Measurements from ENCODE around the gene MUS81.
"Not testable (repeated sequence)": the region's sequence is repeated elsewhere in the genome, so short reads cannot be mapped to it uniquely, and the experiment has no call there.

MUS81 gene

DNA sequence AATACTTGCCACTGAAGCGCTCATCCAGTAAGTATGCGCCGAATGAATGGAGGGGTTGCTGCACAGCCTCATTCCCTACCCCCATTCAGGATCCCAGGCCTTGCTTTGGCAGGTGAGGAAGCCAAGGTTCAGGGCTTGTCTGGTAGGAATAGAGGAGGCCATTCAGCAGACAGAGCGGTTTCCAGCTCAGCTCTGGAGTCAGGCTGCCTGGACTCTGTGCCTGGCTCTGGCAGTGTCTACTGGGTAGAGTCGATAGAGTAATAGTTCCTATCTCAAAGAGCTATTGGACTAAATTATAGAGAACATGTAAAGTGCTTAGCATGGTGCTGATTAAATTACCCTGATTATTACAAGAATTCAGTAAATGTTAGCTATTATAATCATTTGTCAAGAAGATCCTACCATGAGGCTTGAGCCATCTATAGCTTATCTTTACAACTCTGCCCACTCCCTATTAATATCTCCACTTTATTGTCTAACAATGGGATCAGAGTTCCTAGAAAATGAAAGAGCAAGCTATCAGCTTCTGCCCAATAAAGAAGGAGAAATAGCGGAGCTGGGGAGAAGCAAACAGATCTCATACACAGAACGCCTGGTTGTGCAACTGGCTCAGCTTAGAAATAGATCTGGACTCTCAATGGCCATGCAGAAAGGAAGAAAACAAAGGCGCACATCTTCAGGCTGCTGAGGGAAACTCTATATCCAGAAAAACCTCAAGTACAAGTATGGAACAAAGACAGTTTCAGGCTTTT lies 33.1 kb upstream of the MUS81 start:
- Histone ChIP-seq H3K4me1 (ENCODE audit: control insufficient read depth, insufficient read depth, low read length) (no peaks in the 10 kb centered on the region), H3K36me3 (ENCODE audit: control insufficient read depth, insufficient read depth, low read length, severe bottlenecking) (no peaks in the 10 kb centered on the region), H3K27me3 (replicated peaks; ENCODE audit: control insufficient read depth, insufficient read depth, low read length) (peaks cover 2% of the 10 kb centered on the region), H3K4me3 (ENCODE audit: low read length) (no peak overlapping the region), H3K9ac (ENCODE audit: low read length) (no peak overlapping the region), H3K9me3 (ENCODE audit: control insufficient read depth, low read length) (no peaks in the 10 kb centered on the region)
- DNase-seq (ENCODE audit: low read depth), result no peak

DNA sequence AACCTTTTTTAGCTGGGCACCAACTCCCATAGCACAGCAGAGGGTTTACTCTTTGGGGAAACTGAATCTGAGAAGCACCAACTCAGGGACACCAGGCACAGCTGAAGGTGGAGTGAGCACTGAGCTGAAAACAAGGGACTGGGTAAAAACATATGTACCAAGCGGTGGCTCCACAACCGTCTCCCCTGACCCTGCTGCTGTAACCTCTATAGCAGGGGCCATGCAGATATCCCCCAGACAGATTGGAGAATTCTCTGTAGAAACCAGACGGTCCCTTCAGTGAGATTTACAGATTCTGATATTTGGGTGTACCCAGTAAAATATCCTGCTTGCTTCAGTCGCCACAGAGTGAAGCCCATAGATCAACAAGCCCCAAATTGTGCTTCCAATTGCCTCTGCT lies 30.8 kb upstream of the MUS81 start:
- Histone ChIP-seq H3K36me3 (ENCODE audit: control insufficient read depth, insufficient read depth, low read length, severe bottlenecking) (no peaks in the 10 kb centered on the region), H3K4me3 (ENCODE audit: low read length) (no peak overlapping the region), H3K9ac (ENCODE audit: low read length) (no peak overlapping the region), H3K9me3 (ENCODE audit: control insufficient read depth, low read length) (no peaks in the 10 kb centered on the region), H3K27me3 (replicated peaks; ENCODE audit: control insufficient read depth, insufficient read depth, low read length) (peaks cover 2% of the 10 kb centered on the region), H3K4me1 (ENCODE audit: control insufficient read depth, insufficient read depth, low read length) (peaks cover 7% of the 10 kb centered on the region)
- no peak for DNase-seq (ENCODE audit: low read depth)

GRCh38 chr11:65832231-65832630 lies 28.0 kb upstream of the MUS81 start:
- not testable (repeated sequence) for DNase-seq (ENCODE audit: low read depth); H3K36me3 ChIP-seq (ENCODE audit: control insufficient read depth, insufficient read depth, low read length, severe bottlenecking); H3K27me3 ChIP-seq (replicated peaks; ENCODE audit: control insufficient read depth, insufficient read depth, low read length); H3K9me3 ChIP-seq (ENCODE audit: control insufficient read depth, low read length); H3K4me3 ChIP-seq (ENCODE audit: low read length); H3K4me1 ChIP-seq (ENCODE audit: control insufficient read depth, insufficient read depth, low read length); H3K9ac ChIP-seq (ENCODE audit: low read length)

DNA sequence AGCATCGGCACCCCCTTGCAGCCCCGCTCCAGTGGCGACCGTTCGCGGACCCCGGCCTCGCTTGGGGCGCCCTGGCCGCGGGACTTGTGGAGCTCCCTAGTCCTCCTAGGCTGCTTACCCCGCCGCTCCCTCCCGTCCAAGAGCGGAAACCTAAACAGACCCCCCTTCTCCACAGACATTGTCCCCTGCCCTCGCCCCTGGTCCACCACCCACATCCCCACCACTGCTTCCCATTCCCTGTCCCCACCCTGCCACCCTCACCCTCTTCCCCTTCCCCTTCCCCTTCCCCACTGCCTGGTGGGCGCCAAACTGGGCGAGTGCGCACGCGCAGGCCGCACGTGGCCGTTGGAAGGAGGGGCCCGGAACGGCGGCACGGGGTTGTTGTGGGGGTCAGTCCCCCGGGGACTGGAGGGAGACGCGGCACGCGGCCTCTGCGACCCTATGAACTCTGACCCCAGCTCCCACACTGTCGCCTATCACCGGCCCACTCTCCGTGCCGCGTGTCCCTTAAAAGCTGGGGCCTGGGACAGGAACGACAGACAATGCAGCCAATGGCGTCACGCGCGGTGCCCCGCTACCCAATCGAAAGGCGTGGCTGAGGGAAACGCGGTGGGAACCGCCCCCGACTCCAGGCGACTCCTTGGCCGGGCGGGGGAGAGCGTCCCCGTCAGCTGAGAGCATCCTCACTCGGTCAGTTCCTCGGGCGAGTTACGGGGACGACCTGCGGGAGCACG lies 26.8 kb upstream of the MUS81 start, which contains the start of gene SNX32:
Gene SNX32 (plus strand): TSS at position 667 of the 734 bp plus-strand sequence. CDS start 103 bp downstream, outside the sequence.
- Histone ChIP-seq H3K9me3 (ENCODE audit: control insufficient read depth, low read length) (no peaks in the 10 kb centered on the region), H3K27me3 (replicated peaks; ENCODE audit: control insufficient read depth, insufficient read depth, low read length) (peaks cover 2% of the 10 kb centered on the region), H3K4me1 (ENCODE audit: control insufficient read depth, insufficient read depth, low read length) (peaks cover 8% of the 10 kb centered on the region), H3K36me3 (ENCODE audit: control insufficient read depth, insufficient read depth, low read length, severe bottlenecking) (no peaks in the 10 kb centered on the region), H3K4me3 (ENCODE audit: low read length) (peak within 1 kb of the TSS; percentile 86), H3K9ac (ENCODE audit: low read length) (peak within 1 kb of the TSS; percentile 66)
- peak; percentile 98 for DNase-seq (ENCODE audit: low read depth)

DNA sequence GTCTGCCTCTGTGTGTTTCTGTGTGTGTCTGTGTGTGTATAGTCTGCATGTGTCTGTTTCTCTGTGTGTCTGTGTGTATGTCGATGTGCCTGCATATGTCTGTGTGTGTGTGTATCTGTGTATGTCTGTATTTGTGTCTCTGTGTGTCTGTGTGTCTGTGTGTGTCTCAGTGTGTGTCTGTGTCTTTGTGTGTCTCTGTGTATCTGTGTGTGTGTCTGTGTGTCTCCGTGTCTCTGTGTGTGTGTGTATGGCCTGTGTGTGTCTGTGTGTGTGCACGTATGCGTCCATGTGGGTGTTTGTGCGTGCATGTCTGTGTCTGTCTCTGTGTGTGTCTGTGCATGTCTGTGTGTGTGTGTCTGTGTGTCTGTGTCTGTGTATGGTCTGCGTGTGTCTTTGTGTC lies 26.0 kb upstream of the MUS81 start:
- Histone ChIP-seq H3K27me3 (replicated peaks; ENCODE audit: control insufficient read depth, insufficient read depth, low read length) (peaks cover 2% of the 10 kb centered on the region), H3K4me1 (ENCODE audit: control insufficient read depth, insufficient read depth, low read length) (peaks cover 8% of the 10 kb centered on the region), H3K9me3 (ENCODE audit: control insufficient read depth, low read length) (no peaks in the 10 kb centered on the region), H3K9ac (ENCODE audit: low read length) (peak overlapping the region; percentile 66), H3K4me3 (ENCODE audit: low read length) (peak overlapping the region; percentile 86), H3K36me3 (ENCODE audit: control insufficient read depth, insufficient read depth, low read length, severe bottlenecking) (no peaks in the 10 kb centered on the region)
- DNase-seq (ENCODE audit: low read depth), result no peak

DNA sequence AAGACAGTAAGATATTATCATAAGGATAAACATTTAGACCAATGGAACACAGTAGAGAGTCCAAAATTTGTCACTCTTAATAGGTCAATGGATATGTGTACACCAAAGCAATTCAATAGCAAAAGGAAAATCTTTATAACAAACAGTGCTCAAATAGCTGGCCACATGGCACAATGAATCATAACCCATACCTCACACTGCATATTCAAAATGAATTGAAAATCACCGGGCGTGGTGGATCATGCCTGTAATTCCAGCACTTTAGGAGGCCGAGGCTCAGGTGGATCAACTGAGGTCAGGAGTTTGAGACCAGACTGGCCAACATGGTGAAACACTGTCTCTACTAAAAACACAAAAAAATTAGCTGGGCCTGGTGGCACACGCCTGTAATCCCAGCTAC lies 18.1 kb upstream of the MUS81 start:
- no peaks in the 10 kb centered on the region for H3K4me1 ChIP-seq (ENCODE audit: control insufficient read depth, insufficient read depth, low read length)
- H3K9me3 ChIP-seq (ENCODE audit: control insufficient read depth, low read length), result no peaks in the 10 kb centered on the region
- H3K36me3 ChIP-seq (ENCODE audit: control insufficient read depth, insufficient read depth, low read length, severe bottlenecking), result no peaks in the 10 kb centered on the region
- no peak overlapping the region for H3K4me3 ChIP-seq (ENCODE audit: low read length)
- no peak overlapping the region for H3K9ac ChIP-seq (ENCODE audit: low read length)
- no peaks in the 10 kb centered on the region for H3K27me3 ChIP-seq (replicated peaks; ENCODE audit: control insufficient read depth, insufficient read depth, low read length)
- no peak for DNase-seq (ENCODE audit: low read depth)

DNA sequence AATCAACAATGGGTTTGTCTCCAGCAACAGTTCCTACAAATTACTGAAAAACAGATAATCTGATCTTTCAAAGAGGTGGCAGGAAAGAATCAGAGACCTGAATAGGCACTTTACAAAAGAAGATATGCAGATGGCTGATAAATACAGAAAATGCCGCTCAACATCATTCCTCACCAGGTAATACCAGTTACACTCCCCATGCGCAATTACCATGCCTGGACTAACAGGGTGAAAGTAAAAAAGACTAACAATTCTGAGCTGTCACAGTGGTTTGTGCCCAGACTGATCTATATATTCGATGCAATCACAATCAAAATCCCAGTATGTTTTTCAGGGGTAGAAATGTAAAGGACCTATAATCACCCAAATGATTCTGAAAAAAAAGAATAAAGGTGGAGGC lies 16.4 kb upstream of the MUS81 start:
- no peaks in the 10 kb centered on the region for H3K27me3 ChIP-seq (replicated peaks; ENCODE audit: control insufficient read depth, insufficient read depth, low read length)
- DNase-seq (ENCODE audit: low read depth), result no peak
- no peaks in the 10 kb centered on the region for H3K4me1 ChIP-seq (ENCODE audit: control insufficient read depth, insufficient read depth, low read length)
- no peaks in the 10 kb centered on the region for H3K36me3 ChIP-seq (ENCODE audit: control insufficient read depth, insufficient read depth, low read length, severe bottlenecking)
- no peaks in the 10 kb centered on the region for H3K9me3 ChIP-seq (ENCODE audit: control insufficient read depth, low read length)
- no peak overlapping the region for H3K9ac ChIP-seq (ENCODE audit: low read length)
- no peak overlapping the region for H3K4me3 ChIP-seq (ENCODE audit: low read length)

GRCh38 chr11:65844231-65844872 lies 15.9 kb upstream of the MUS81 start:
- H3K27me3 ChIP-seq (replicated peaks; ENCODE audit: control insufficient read depth, insufficient read depth, low read length), result no peaks in the 10 kb centered on the region
- H3K4me1 ChIP-seq (ENCODE audit: control insufficient read depth, insufficient read depth, low read length), result no peaks in the 10 kb centered on the region
- H3K9ac ChIP-seq (ENCODE audit: low read length), result no peak overlapping the region
- H3K9me3 ChIP-seq (ENCODE audit: control insufficient read depth, low read length), result no peaks in the 10 kb centered on the region
- no peaks in the 10 kb centered on the region for H3K36me3 ChIP-seq (ENCODE audit: control insufficient read depth, insufficient read depth, low read length, severe bottlenecking)
- DNase-seq (ENCODE audit: low read depth), result no peak
- H3K4me3 ChIP-seq (ENCODE audit: low read length), result no peak overlapping the region

- Histone ChIP-seq H3K9ac (ENCODE audit: low read length) (no peak overlapping the region), H3K9me3 (ENCODE audit: control insufficient read depth, low read length) (no peaks in the 10 kb centered on the region), H3K4me1 (ENCODE audit: control insufficient read depth, insufficient read depth, low read length) (no peaks in the 10 kb centered on the region), H3K36me3 (ENCODE audit: control insufficient read depth, insufficient read depth, low read length, severe bottlenecking) (peaks cover 18% of the 10 kb centered on the region), H3K4me3 (ENCODE audit: low read length) (no peak overlapping the region), H3K27me3 (replicated peaks; ENCODE audit: control insufficient read depth, insufficient read depth, low read length) (no peaks in the 10 kb centered on the region)
- DNase-seq (ENCODE audit: low read depth), result no peak
Measured at GRCh38 chr11:65847746-65848145, 12.5 kb upstream of the MUS81 start.

DNA sequence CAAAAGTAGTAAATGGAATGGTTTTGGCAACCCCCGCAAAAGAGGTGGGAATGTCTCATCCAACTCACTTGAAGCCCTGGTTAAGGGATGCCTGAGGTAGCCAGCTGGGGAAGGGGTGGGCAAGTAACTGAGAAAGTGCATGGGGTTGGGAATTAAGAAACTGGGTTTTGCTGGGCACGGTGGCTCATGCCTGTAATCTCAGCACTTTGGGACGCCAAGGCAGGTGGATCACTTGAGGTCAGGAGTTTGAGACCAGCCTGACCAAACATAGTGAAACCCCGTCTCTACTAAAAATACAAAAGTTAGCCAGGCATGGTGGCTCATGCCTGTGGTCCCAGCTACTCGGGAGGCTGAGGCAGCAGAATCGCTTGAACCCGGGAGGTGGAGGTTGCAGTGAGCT lies 11.5 kb upstream of the MUS81 start:
- not testable (repeated sequence) for H3K9me3 ChIP-seq (ENCODE audit: control insufficient read depth, low read length); H3K4me1 ChIP-seq (ENCODE audit: control insufficient read depth, insufficient read depth, low read length); H3K27me3 ChIP-seq (replicated peaks; ENCODE audit: control insufficient read depth, insufficient read depth, low read length); H3K9ac ChIP-seq (ENCODE audit: low read length); H3K4me3 ChIP-seq (ENCODE audit: low read length); DNase-seq (ENCODE audit: low read depth)
- peaks cover 27% of the 10 kb centered on the region for H3K36me3 ChIP-seq (ENCODE audit: control insufficient read depth, insufficient read depth, low read length, severe bottlenecking)

DNA sequence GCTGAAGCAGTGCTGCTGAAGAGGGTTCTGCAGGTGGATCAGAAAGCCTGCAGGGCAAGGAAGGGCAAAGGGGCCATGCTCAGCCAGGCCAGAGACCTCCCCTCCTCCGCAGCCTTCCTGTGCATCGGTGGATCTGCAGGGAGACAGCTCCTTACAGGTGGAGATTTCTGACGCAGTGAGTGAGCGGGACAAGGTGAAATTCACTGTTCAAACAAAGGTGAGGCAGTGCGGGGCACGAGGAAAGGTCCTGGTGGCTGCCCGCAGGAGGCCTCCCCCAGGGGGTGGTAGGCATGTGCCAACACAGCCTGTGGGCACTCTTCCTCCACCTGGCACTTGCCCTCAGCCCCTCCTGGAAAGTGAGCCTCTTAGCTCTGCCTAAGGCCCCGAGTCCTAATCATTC lies 10.9 kb upstream of the MUS81 start:
- H3K4me3 ChIP-seq (ENCODE audit: low read length), result no peak overlapping the region
- no peak overlapping the region for H3K9ac ChIP-seq (ENCODE audit: low read length)
- H3K4me1 ChIP-seq (ENCODE audit: control insufficient read depth, insufficient read depth, low read length), result peaks cover 3% of the 10 kb centered on the region
- no peaks in the 10 kb centered on the region for H3K27me3 ChIP-seq (replicated peaks; ENCODE audit: control insufficient read depth, insufficient read depth, low read length)
- H3K36me3 ChIP-seq (ENCODE audit: control insufficient read depth, insufficient read depth, low read length, severe bottlenecking), result peaks cover 34% of the 10 kb centered on the region
- no peak for DNase-seq (ENCODE audit: low read depth)
- no peaks in the 10 kb centered on the region for H3K9me3 ChIP-seq (ENCODE audit: control insufficient read depth, low read length)

Data from adipocyte (in vitro differentiated cells).